Ramos (cell line): ENCODE measurements around the gene CCDC71.

ENCODE experiments used
- in situ Hi-C: fragments of 300-500 bp; cut with MboI; formaldehyde crosslinking; loops from one replicate; pipeline ENCODE4 v1.14.3; 2022; ENCODE audit warnings: low sequenced_read_pairs; ENCODE audit not compliant: unreplicated experiment

CCDC71 gene

GRCh38 chr3:49133226-49133951 lies 32.7 kb downstream of the CCDC71 start:
- in situ Hi-C loops, result no loop called here

GRCh38 chr3:49132437-49133225 lies 33.5 kb downstream of the CCDC71 start, which contains the start of gene LAMB2:
LAMB2 (minus strand) TSS chr3:49133050; CDS start chr3:49132867, 183 bp downstream.
- in situ Hi-C loops, result no loop called here

GRCh38 chr3:49132073-49132436 lies 34.1 kb downstream of the CCDC71 start:
- in situ Hi-C loops, result no loop called here

GRCh38 chr3:49131576-49131975 lies 34.6 kb downstream of the CCDC71 start:
- in situ Hi-C loops, result no loop called here

GRCh38 chr3:49131040-49131439 lies 35.1 kb downstream of the CCDC71 start:
- in situ Hi-C loops, result no loop called here

GRCh38 chr3:49124991-49125670 lies 41.0 kb downstream of the CCDC71 start:
- in situ Hi-C loops, result no loop called here

GRCh38 chr3:49124203-49124602 lies 41.9 kb downstream of the CCDC71 start:
- in situ Hi-C loops, result no loop called here

GRCh38 chr3:49123687-49124086 lies 42.4 kb downstream of the CCDC71 start:
- in situ Hi-C loops, result no loop called here

- in situ Hi-C loops, result no loop called here
These were observed 43.1 kb downstream of the CCDC71 start for GRCh38 chr3:49122886-49123545.

GRCh38 chr3:49122451-49122850 lies 43.7 kb downstream of the CCDC71 start:
- in situ Hi-C loops, result no loop called here

GRCh38 chr3:49122022-49122421 lies 44.1 kb downstream of the CCDC71 start:
- in situ Hi-C loops, result no loop called here

- in situ Hi-C loops, result no loop called here
These were observed 44.9 kb downstream of the CCDC71 start for GRCh38 chr3:49121132-49121736.

- in situ Hi-C loops, result no loop called here
These were observed 45.5 kb downstream of the CCDC71 start, which contains the start of gene USP19 for GRCh38 chr3:49120438-49121131. USP19 (minus strand) TSS chr3:49120823; CDS start chr3:49119145, 1,678 bp downstream.

- in situ Hi-C loops, result no loop called here
These were observed 46.1 kb downstream of the CCDC71 start for GRCh38 chr3:49120096-49120437.

GRCh38 chr3:49119439-49119838 lies 46.7 kb downstream of the CCDC71 start:
- in situ Hi-C loops, result no loop called here

GRCh38 chr3:49119036-49119435 lies 47.1 kb downstream of the CCDC71 start:
- in situ Hi-C loops, result no loop called here
